Measurements from ENCODE around the gene MRGPRF. TPM values are rescaled to one million over a fixed set of nuclear protein-coding genes. Genes with fewer than 3 reads are reported as not detected.
"Not testable (repeated sequence)": the region's sequence is repeated elsewhere in the genome, so short reads cannot be mapped to it uniquely, and the experiment has no call there.

The MRGPRF gene
- total RNA-seq, 1 donor from 2014 or later = 13.2 TPM

DNA sequence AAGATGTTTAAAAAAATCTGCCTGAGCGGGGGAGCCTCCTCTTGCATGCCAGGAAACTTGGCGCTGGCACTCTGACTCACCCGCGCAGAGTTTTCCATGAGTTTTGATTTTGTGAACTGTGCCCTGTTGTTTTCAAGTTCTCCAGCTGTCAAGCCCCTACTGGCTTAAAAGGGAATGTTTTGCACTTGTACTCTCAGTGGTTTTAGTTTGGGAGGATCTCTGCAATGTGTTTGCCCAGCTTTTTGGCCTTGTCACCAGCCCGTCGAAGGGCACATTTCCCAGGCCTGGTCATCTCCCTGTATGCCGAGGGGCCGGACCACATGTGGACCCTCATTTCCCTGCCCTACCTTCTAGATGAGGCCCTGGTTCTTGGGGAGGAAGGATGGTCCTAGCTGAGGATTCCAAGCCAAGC, 12.2 kb downstream of the MRGPRF start:
- peaks cover 9% of the 10 kb centered on the region for H3K4me1 ChIP-seq
- intact Hi-C loops (cut with DNase I) = no loop called here
- no peak overlapping the region for H3K4me3 ChIP-seq
- H3K36me3 ChIP-seq = peaks cover 4% of the 10 kb centered on the region
- ATAC-seq (no peak), DNase-seq (no peak)
- H3K27me3 ChIP-seq = no peaks in the 10 kb centered on the region
- peak overlapping the region; percentile 42 for H3K27ac ChIP-seq
- H3K9me3 ChIP-seq = no peaks in the 10 kb centered on the region
- TF ChIP-seq, protein P1, sequence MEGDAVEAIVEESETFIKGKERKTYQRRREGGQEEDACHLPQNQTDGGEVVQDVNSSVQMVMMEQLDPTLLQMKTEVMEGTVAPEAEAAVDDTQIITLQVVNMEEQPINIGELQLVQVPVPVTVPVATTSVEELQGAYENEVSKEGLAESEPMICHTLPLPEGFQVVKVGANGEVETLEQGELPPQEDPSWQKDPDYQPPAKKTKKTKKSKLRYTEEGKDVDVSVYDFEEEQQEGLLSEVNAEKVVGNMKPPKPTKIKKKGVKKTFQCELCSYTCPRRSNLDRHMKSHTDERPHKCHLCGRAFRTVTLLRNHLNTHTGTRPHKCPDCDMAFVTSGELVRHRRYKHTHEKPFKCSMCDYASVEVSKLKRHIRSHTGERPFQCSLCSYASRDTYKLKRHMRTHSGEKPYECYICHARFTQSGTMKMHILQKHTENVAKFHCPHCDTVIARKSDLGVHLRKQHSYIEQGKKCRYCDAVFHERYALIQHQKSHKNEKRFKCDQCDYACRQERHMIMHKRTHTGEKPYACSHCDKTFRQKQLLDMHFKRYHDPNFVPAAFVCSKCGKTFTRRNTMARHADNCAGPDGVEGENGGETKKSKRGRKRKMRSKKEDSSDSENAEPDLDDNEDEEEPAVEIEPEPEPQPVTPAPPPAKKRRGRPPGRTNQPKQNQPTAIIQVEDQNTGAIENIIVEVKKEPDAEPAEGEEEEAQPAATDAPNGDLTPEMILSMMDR (IDR thresholded peaks at IDR 0.05) = peak; percentile 46

DNA sequence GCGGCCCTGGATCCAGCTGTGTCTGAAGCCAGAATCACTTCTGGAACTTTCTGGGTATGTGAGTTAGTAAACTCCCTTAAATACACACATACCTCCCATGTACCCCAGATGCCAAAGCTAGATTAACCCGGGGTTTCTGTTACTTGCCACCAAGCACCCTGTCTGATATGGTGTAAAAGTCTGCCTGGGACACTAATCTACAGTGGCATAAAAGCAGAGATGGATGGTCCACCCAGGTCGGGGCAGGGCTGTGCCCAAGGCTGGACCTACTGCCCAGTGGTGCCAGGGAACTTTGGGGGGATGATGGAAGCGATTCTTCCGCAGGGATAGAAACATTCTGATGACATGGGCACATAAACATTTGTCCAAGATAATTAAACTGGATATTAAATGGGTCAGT, 12.7 kb downstream of the MRGPRF start:
- no peak overlapping the region for H3K27ac ChIP-seq
- DNase-seq (no peak), ATAC-seq (no peak)
- no peaks in the 10 kb centered on the region for H3K9me3 ChIP-seq
- intact Hi-C loops (cut with DNase I) = no loop called here
- peaks cover 9% of the 10 kb centered on the region for H3K4me1 ChIP-seq
- TF ChIP-seq, protein P1 (IDR thresholded peaks at IDR 0.05) = no peak
- no peak overlapping the region for H3K4me3 ChIP-seq
- H3K27me3 ChIP-seq = no peaks in the 10 kb centered on the region
- peaks cover 4% of the 10 kb centered on the region for H3K36me3 ChIP-seq

DNA sequence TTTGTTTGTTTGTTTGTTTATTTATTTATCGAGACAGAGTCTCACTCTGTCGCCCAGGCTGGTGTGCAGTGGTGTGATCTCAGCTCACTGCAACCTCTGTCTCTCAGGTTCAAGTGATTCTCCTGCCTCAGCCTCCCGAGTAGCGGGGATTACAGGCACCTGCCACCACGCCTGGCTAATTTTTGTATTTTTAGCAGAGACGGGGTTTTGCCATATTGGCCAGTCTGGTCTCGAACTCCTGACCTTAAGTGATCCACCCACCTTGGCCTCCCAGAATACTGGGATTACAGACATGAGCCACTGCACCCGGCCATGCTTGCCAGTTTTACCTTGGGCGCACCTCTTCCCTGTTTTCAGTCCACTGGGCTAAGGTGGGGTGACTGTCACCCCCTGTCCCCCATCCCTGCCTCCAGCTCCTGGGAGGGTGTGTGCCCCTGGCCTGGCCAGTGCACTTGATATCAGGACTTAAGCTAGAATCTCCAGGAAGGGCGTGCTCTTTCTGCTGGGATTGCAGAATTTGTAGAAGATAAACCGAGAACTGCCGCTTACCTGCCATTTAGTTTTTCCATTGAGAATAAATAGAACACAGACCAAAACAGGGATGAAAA, 13.2 kb downstream of the MRGPRF start:
- peak; percentile 31 for DNase-seq

DNA sequence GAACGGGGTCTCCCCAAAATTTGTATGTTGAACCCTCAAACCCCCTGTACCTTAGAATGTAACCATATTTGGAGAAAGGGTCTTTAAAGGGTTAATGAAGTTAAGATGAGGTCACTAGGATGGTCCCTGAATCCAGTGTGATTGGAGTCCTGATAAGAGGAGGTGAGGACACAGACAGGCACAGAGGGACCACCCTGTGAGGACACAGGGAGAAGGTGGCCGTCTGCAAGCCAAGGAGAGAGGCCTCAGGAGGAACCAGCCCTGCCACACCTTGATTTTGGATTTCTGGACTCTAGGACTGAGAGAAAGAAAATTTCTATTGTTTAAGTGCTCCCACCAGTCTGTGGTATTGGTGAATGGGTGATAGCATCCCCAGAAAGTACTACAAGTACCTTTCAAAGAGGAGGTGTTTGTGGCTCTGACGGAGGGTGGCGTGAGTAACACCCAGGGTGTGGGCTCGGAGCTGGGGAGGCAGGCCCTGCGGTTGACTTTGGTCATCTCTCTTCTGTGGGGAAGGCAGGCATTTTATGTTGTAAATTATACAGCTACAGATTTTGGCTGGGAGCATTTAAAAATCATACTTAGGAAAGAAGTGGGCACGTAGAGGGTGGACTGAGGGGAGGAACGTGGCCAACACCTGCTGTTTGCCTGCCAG, 13.8 kb downstream of the MRGPRF start:
- Histone ChIP-seq H3K27ac (peak overlapping the region; percentile 42), H3K4me3 (no peak overlapping the region), H3K9me3 (no peaks in the 10 kb centered on the region), H3K36me3 (no peaks in the 10 kb centered on the region), H3K27me3 (peaks cover 3% of the 10 kb centered on the region), H3K4me1 (peaks cover 9% of the 10 kb centered on the region)
- intact Hi-C loops (cut with DNase I) = no loop called here
- DNase-seq (no peak), ATAC-seq (no peak)
- TF ChIP-seq, protein P1 (IDR thresholded peaks at IDR 0.05) = no peak

More for the DNA sequence above, 13.2 kb downstream of the MRGPRF start:
- H3K4me3 ChIP-seq; ATAC-seq; H3K36me3 ChIP-seq; H3K9me3 ChIP-seq; H3K27ac ChIP-seq; H3K27me3 ChIP-seq; intact Hi-C loops (cut with DNase I); H3K4me1 ChIP-seq: not testable (repeated sequence)

DNA sequence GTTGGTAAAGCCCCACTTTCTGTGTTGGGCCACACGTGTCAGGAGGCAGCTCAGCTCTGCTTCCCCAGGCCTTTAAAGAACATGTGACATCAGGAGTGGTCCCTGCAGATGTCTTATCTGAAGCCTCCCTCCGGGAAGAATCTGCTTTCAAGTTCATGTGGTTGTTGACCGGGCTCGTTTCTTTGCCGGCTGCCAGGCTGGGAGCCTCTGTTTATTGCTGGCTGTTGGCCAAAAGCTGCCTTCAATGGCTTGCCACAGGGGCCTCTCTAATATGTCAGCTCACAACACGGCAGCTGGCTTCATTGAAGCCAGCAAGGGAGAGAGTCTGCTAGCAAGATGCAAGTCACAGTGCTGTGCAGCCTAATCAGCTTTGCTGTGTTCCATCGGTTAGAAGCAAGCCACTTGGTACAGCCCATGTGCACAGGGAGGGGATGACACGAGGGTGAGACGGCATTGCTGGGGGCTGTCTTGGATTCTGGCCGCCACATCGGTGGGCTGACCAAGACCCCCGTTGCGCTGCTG, 14.6 kb downstream of the MRGPRF start:
- Histone ChIP-seq H3K36me3 (no peaks in the 10 kb centered on the region), H3K4me3 (no peak overlapping the region), H3K4me1 (peaks cover 9% of the 10 kb centered on the region), H3K27ac (no peak overlapping the region), H3K9me3 (no peaks in the 10 kb centered on the region), H3K27me3 (peaks cover 11% of the 10 kb centered on the region)
- TF ChIP-seq, protein P1 (IDR thresholded peaks at IDR 0.05) = no peak
- DNase-seq (peak; percentile 42), ATAC-seq (no peak)
- intact Hi-C loops (cut with DNase I) = no loop called here

DNA sequence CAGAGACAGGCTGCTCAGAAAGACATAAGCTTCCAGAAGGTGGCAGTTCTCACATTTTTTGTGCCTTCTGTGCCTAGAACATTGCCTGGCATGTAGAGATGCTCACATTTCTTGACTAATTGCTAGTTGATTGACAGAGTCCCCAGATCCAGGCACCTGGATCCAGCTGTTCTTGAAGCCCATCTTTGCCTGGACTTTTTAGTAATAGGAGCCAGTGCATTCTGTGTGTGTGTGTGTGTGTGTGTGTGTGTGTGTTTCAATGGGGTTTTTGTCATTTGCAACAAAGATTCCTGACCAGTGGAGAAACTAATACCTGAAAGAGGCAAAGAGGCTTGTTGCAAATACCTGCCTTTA, 15.1 kb downstream of the MRGPRF start:
- no peak overlapping the region for H3K27ac ChIP-seq
- intact Hi-C loops (cut with DNase I) = no loop called here
- TF ChIP-seq, protein P1 (IDR thresholded peaks at IDR 0.05) = no peak
- H3K9me3 ChIP-seq = no peaks in the 10 kb centered on the region
- H3K4me3 ChIP-seq = no peak overlapping the region
- peaks cover 9% of the 10 kb centered on the region for H3K4me1 ChIP-seq
- DNase-seq = no peak
- no peaks in the 10 kb centered on the region for H3K36me3 ChIP-seq
- peaks cover 14% of the 10 kb centered on the region for H3K27me3 ChIP-seq
- ATAC-seq = no peak
